ENCODE results near the gene CD247.

DNA sequence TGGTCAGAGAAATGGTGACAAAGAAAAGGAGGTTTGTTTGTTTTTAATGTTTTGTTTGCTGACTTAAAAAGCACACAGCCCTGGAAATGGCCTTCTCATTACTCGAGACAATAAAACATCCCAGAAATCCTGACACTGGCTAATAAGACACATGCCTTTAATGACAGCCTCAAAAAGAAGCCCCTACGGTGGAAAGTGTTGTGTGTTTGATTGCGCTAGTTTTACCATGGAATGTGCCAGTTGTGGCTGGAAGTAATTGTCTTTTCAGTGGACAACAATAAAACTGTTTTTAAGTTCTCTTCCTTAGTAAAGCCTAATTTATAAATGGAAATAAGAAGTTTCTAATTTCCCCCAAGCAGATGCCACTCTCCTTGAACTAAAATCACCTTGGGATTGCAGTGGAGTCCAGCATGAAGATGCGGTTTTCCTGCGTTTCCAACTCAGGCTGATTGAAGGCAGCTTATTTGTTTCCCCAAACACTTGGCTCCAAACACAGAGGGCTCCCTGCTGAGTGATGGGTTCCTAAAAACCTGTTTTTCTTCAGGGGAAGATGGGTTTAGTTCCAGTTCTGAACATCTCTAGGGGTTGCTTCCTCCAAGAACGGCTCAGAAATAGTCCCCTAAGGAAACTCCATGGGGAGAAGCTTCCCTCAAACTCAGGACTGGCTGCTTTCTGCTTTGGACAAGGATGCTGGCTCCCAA lies 54.3 kb downstream of the CD247 start:
- TF ChIP-seq RAD21 (IDR thresholded peaks at IDR 0.05; ENCODE audit: low read length) (no peak), EP300 (IDR thresholded peaks at IDR 0.05; ENCODE audit: borderline replicate concordance in 1 of 2, low read depth in 1 of 2, low read length in 1 of 2) (no peak), PBX3 (IDR thresholded peaks at IDR 0.05) (no peak), FOSL2 (IDR thresholded peaks at IDR 0.05; ENCODE audit: borderline replicate concordance, low read depth) (no peak), RFX5 (IDR thresholded peaks at IDR 0.05; ENCODE audit: low read length) (no peak), NRF1 (IDR thresholded peaks at IDR 0.05; ENCODE audit: low read depth, low read length) (no peak), IRF3 (IDR thresholded peaks at IDR 0.05; ENCODE audit: low read depth, low read length) (no peak), TCF12 (IDR thresholded peaks at IDR 0.05) (no peak), FOXJ3 (CRISPR knock-in tag; IDR thresholded peaks at IDR 0.05) (no peak), MXI1 (IDR thresholded peaks at IDR 0.05; ENCODE audit: low read depth, low read length) (no peak), YY1 (IDR thresholded peaks at IDR 0.05; ENCODE audit: low read depth) (no peak), FOXM1 (IDR thresholded peaks at IDR 0.05; ENCODE audit: low read depth) (no peak), MAX (IDR thresholded peaks at IDR 0.05; ENCODE audit: low read depth) (no peak)
- TF ChIP-seq, protein P1, sequence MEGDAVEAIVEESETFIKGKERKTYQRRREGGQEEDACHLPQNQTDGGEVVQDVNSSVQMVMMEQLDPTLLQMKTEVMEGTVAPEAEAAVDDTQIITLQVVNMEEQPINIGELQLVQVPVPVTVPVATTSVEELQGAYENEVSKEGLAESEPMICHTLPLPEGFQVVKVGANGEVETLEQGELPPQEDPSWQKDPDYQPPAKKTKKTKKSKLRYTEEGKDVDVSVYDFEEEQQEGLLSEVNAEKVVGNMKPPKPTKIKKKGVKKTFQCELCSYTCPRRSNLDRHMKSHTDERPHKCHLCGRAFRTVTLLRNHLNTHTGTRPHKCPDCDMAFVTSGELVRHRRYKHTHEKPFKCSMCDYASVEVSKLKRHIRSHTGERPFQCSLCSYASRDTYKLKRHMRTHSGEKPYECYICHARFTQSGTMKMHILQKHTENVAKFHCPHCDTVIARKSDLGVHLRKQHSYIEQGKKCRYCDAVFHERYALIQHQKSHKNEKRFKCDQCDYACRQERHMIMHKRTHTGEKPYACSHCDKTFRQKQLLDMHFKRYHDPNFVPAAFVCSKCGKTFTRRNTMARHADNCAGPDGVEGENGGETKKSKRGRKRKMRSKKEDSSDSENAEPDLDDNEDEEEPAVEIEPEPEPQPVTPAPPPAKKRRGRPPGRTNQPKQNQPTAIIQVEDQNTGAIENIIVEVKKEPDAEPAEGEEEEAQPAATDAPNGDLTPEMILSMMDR (IDR thresholded peaks at IDR 0.05), result no peak

All from SK-N-SH (cell line).